IPS DF 4.7 (cell line): ENCODE measurements around the gene KDM1A.

ENCODE experiments used
- DNase-seq: peaks from one replicate; pipeline ENCODE4 v3.0.0-alpha.2; 2013; ENCODE audit warnings: low spot score; ENCODE audit errors: extremely low read depth

The KDM1A gene

GRCh38 chr1:23069149-23069548 is 49.9 kb downstream of the KDM1A start:
- DNase-seq: no peak

- DNase-seq: no peak
Observed at GRCh38 chr1:23069675-23070074, 50.4 kb downstream of the KDM1A start.

GRCh38 chr1:23074012-23074411 is 54.7 kb downstream of the KDM1A start:
- DNase-seq: no peak

- no peak for DNase-seq
Observed at GRCh38 chr1:23079025-23079424, 59.8 kb downstream of the KDM1A start.

GRCh38 chr1:23080885-23081284 is 61.6 kb downstream of the KDM1A start:
- no peak for DNase-seq

- no peak for DNase-seq
Observed at GRCh38 chr1:23081376-23081775, 62.1 kb downstream of the KDM1A start.

GRCh38 chr1:23083714-23084480 is 64.6 kb downstream of the KDM1A start:
- DNase-seq: no peak

GRCh38 chr1:23084880-23085279 is 65.6 kb downstream of the KDM1A start:
- DNase-seq: no peak

GRCh38 chr1:23085696-23086095 is 66.4 kb downstream of the KDM1A start:
- no peak for DNase-seq

GRCh38 chr1:23088027-23088426 is 68.8 kb downstream of the KDM1A start:
- no peak for DNase-seq

GRCh38 chr1:23090056-23090455 is 70.8 kb downstream of the KDM1A start:
- DNase-seq: no peak

- no peak for DNase-seq
Observed at GRCh38 chr1:23091545-23091944, 72.3 kb downstream of the KDM1A start.

- DNase-seq: no peak
Observed at GRCh38 chr1:23092447-23092846, 73.2 kb downstream of the KDM1A start.

GRCh38 chr1:23097316-23097715 is 78.0 kb downstream of the KDM1A start:
- DNase-seq: no peak

GRCh38 chr1:23098463-23099170 is 79.3 kb downstream of the KDM1A start:
- peak; percentile 64 for DNase-seq

GRCh38 chr1:23099171-23099536 is 79.9 kb downstream of the KDM1A start:
- DNase-seq: no peak

- no peak for DNase-seq
Observed at GRCh38 chr1:23100074-23100748, 80.9 kb downstream of the KDM1A start.

- no peak for DNase-seq
Observed at GRCh38 chr1:23101101-23101827, 82.0 kb downstream of the KDM1A start.

- no peak for DNase-seq
Observed at GRCh38 chr1:23101887-23102286, 82.6 kb downstream of the KDM1A start.

- DNase-seq: no peak
Observed at GRCh38 chr1:23102289-23102688, 83.0 kb downstream of the KDM1A start.

- no peak for DNase-seq
Observed at GRCh38 chr1:23103001-23103889, 84.0 kb downstream of the KDM1A start.
